Measurements from ENCODE around the gene C11orf21. TPM values are rescaled to one million over a fixed set of nuclear protein-coding genes. Genes with fewer than 3 reads are reported as not detected.

C11orf21 gene
- total and polyA plus RNA-seq, 2 of the 8 experiments (the other 6 are each of a cell fraction or from before 2014, with no cell fraction given), result not detected

GRCh38 chr11:2303627-2304505 lies 2.1 kb upstream of the C11orf21 start:
- H3K27ac ChIP-seq (ENCODE audit: low read depth, low read length), result no peak overlapping the region
- no peak overlapping the region for H4K5ac ChIP-seq (ENCODE audit: insufficient read length, low read depth, low read length)
- H3K79me2 ChIP-seq (ENCODE audit: control insufficient read depth in 1 of 2, insufficient read depth in 2 of 2, low read length in 2 of 2), result no peaks in the 10 kb centered on the region
- H4K20me1 ChIP-seq (replicated peaks in 1 of 2; ENCODE audit: control insufficient read depth in 1 of 2, insufficient read depth in 2 of 2, low read length in 2 of 2), result peaks cover 0 to 3% of the 10 kb centered on the region in 2 experiments
- no peak overlapping the region for H2BK20ac ChIP-seq (ENCODE audit: low read length)
- peaks cover 0 to 3% (median 0%) of the 10 kb centered on the region in 4 experiments; a peak in 1 of 7 replicates for H3K4me1 ChIP-seq (replicated peaks in 1 of 4; ENCODE audit: control insufficient read depth in 3 of 4, insufficient read depth in 4 of 4, low read length in 3 of 4)
- H3K9me3 ChIP-seq (ENCODE audit: insufficient read depth in 2 of 2, low read depth in 1 of 2, low read length in 1 of 2), result no peaks in the 10 kb centered on the region
- no peak overlapping the region for H2AFZ ChIP-seq (ENCODE audit: low read length)
- H3K79me1 ChIP-seq (ENCODE audit: low read depth, low read length), result no peaks in the 10 kb centered on the region
- WGBS, 2 experiments (ENCODE audit: extremely low coverage in 1 of 2, insufficient coverage in 1 of 2, insufficient read length in 1 of 2, insufficient replicate concordance in 2 of 2, low coverage in 1 of 2, low lambda C conversion rate in 2 of 2, missing lambda C conversion rate in 1 of 2), result 84% methylated on average over 12 of the region's 15 CpGs; no CpG with 5 or more reads in 1 of the 2 experiments
- no peak overlapping the region for H3K4me3 ChIP-seq (ENCODE audit: extremely low read depth in 1 of 4, insufficient read depth in 2 of 4, low read depth in 3 of 4, low read length in 4 of 4)
- no peak overlapping the region for H3K23ac ChIP-seq (ENCODE audit: insufficient read length)
- FAIRE-seq (no peak), DNase-seq (ENCODE audit: low read depth in 1 of 2, low spot score in 2 of 2) (no peak)
- H2BK12ac ChIP-seq (ENCODE audit: low read depth, low read length), result no peak overlapping the region
- H3K4me2 ChIP-seq (ENCODE audit: insufficient read depth in 1 of 2, low read depth in 2 of 2, low read length in 2 of 2), result no peak overlapping the region
- H2BK120ac ChIP-seq (replicated peaks; ENCODE audit: low read depth, low read length), result no peak overlapping the region
- H2AK5ac ChIP-seq (ENCODE audit: low read depth, low read length), result no peak overlapping the region
- H3K36me3 ChIP-seq (ENCODE audit: control insufficient read depth in 2 of 4, insufficient read depth in 4 of 4, low read length in 3 of 4), result no peaks in the 10 kb centered on the region
- H4K91ac ChIP-seq (replicated peaks; ENCODE audit: insufficient read length, low read length), result no peak overlapping the region
- H3K18ac ChIP-seq (ENCODE audit: extremely low read depth, low read length), result no peak overlapping the region
- H3K9ac ChIP-seq (replicated peaks in 1 of 4; ENCODE audit: extremely low read depth in 1 of 4, low read depth in 3 of 4, low read length in 3 of 4), result no peak overlapping the region
- no peak overlapping the region for H4K8ac ChIP-seq (ENCODE audit: extremely low read depth, insufficient read depth, low read length)
- no peaks in the 10 kb centered on the region for H3K27me3 ChIP-seq (replicated peaks in 1 of 4; ENCODE audit: control insufficient read depth in 3 of 4, extremely low read depth in 1 of 4, insufficient read depth in 3 of 4, low read length in 3 of 4)
- H3K14ac ChIP-seq (ENCODE audit: insufficient read length), result no peak overlapping the region
- TF ChIP-seq MAX (IDR thresholded peaks at IDR 0.05) (no peak), USF2 (IDR thresholded peaks at IDR 0.05; ENCODE audit: low read length) (no peak), RFX5 (IDR thresholded peaks at IDR 0.05; ENCODE audit: borderline replicate concordance, low read depth, low read length) (no peak), EZH2 (IDR thresholded peaks at IDR 0.05; ENCODE audit: low read depth, low read length, severe bottlenecking) (no peak), SIN3A (conservative IDR thresholded peaks at IDR 0.05 in 1 of 2, IDR thresholded peaks at IDR 0.05 in 1 of 2; ENCODE audit: low read depth in 1 of 2, low read length in 2 of 2) (no peak)
- no peaks in the 10 kb centered on the region for H3K23me2 ChIP-seq (ENCODE audit: low read depth, low read length)
- no peak overlapping the region for H3K56ac ChIP-seq (replicated peaks; ENCODE audit: insufficient read length, low read depth, low read length)
- H2BK5ac ChIP-seq (ENCODE audit: low read depth, low read length), result no peak overlapping the region
- ChIA-PET POLR2A (ENCODE audit: partially characterized antibody) (interaction anchor here (0.8 to 1.5 kb wide), 4 partner anchors 73 to 137 kb away, joined by 3 to 7 read pairs (median 5); partner anchors contain the start of gene CD81), CTCF (ENCODE audit: partially characterized antibody) (interaction anchor here (0.6 to 14.9 kb wide), 40 partner anchors 9 to 433 kb away, joined by 3 to 333 read pairs (median 6); partner anchors contain the start of genes CD81, TH and TSSC4)
- no peak overlapping the region for H3K4ac ChIP-seq (replicated peaks; ENCODE audit: insufficient read length, low read depth, low read length)
- H2BK15ac ChIP-seq (ENCODE audit: low read length), result no peak overlapping the region

Data from H1 (cell line).